ENCODE results near the gene TRIM23. TPM values are rescaled to one million over a fixed set of nuclear protein-coding genes. Genes with fewer than 3 reads are reported as not detected.

The TRIM23 gene
- total and polyA plus RNA-seq, 2 of the 4 experiments (the other 2 are of a cell fraction) = 3.7 to 28.9 TPM

DNA sequence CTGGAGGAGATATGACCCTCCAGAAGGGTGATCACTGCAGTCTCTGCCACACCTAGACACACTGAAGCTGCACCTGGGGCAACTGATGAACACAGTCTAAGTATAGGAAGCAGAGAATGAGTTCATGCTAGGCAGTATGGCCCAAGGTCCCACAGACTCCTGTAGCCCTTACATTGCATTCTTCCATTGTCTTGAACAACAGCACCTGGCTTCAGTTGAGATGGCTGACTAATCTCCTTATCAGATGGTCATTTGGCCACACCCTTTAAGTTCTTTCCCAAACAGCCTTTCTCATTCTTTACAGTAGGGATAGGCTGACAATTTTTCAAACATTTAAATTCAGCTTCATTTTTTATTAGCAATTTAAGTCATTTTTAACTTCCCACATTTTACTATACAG, 84.3 kb downstream of the TRIM23 start:
- no peak overlapping the region for H3K4me3 ChIP-seq (ENCODE audit: insufficient read depth, low read depth, low read length)
- dilution Hi-C loops (cut with HindIII; ENCODE audit: low sequenced_read_pairs, unreplicated experiment) = no loop called here
- no peaks in the 10 kb centered on the region for H3K9me1 ChIP-seq (ENCODE audit: insufficient read depth, low read length)
- H2BK15ac ChIP-seq (ENCODE audit: low read depth, low read length) = no peak overlapping the region
- H3K4me1 ChIP-seq (ENCODE audit: control insufficient read depth, insufficient read depth, low read length) = no peaks in the 10 kb centered on the region
- ATAC-seq (ENCODE audit: low read depth) (no peak), DNase-seq (no peak)
- H3K14ac ChIP-seq (replicated peaks; ENCODE audit: low read depth, low read length) = no peak overlapping the region
- no TSS peak for BruUV-seq (replicated peaks)
- H3K79me1 ChIP-seq (ENCODE audit: low read depth in 1 of 2, low read length in 2 of 2) = no peaks in the 10 kb centered on the region
- H3K18ac ChIP-seq (ENCODE audit: low read depth, low read length) = no peak overlapping the region
- in situ Hi-C loops (cut with MboI; ENCODE audit: low sequenced_read_pairs) = no loop called here
- no peaks in the 10 kb centered on the region for H3K9me3 ChIP-seq (ENCODE audit: control insufficient read depth, insufficient read depth, low read length)
- no peak overlapping the region for H2AK9ac ChIP-seq (replicated peaks; ENCODE audit: low read depth, low read length, poor library complexity)
- no peak overlapping the region for H3K4ac ChIP-seq (ENCODE audit: low read depth, low read length)
- H3K36me3 ChIP-seq (ENCODE audit: control insufficient read depth, insufficient read depth, low read length) = peaks cover 3% of the 10 kb centered on the region; the same call in 1 of the 2 replicates
- ChIA-PET CTCF (no interaction called here), POLR2A (ENCODE audit: unreplicated experiment) (no interaction called here)
- H3K27me3 ChIP-seq (ENCODE audit: control insufficient read depth, insufficient read depth, low read length) = no peaks in the 10 kb centered on the region
- H2BK120ac ChIP-seq (ENCODE audit: low read depth, low read length) = no peak overlapping the region
- H3K27ac ChIP-seq (ENCODE audit: insufficient read depth, low read length) = no peak overlapping the region
- no peak overlapping the region for H4K5ac ChIP-seq (ENCODE audit: low read depth, low read length)
- no peak overlapping the region for H3K4me2 ChIP-seq (ENCODE audit: low read depth, low read length)
- no peak overlapping the region for H3K9ac ChIP-seq (ENCODE audit: low read depth, low read length)
- H2AK5ac ChIP-seq (ENCODE audit: low read depth, low read length) = no peak overlapping the region
- intact Hi-C loops (cut with micrococcal nuclease) = no loop called here
- no peak overlapping the region for H2BK20ac ChIP-seq (ENCODE audit: low read depth, low read length)
- no peaks in the 10 kb centered on the region for H4K20me1 ChIP-seq (ENCODE audit: insufficient read depth, low read length)
- TF ChIP-seq, protein P1, sequence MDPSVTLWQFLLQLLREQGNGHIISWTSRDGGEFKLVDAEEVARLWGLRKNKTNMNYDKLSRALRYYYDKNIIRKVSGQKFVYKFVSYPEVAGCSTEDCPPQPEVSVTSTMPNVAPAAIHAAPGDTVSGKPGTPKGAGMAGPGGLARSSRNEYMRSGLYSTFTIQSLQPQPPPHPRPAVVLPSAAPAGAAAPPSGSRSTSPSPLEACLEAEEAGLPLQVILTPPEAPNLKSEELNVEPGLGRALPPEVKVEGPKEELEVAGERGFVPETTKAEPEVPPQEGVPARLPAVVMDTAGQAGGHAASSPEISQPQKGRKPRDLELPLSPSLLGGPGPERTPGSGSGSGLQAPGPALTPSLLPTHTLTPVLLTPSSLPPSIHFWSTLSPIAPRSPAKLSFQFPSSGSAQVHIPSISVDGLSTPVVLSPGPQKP (IDR thresholded peaks at IDR 0.05; ENCODE audit: borderline replicate concordance, low read depth, low read length) = no peak
- TF ChIP-seq MAZ (IDR thresholded peaks at IDR 0.05; ENCODE audit: borderline replicate concordance, low read depth, low read length) (no peak), MAFK (IDR thresholded peaks at IDR 0.05; ENCODE audit: low read depth, low read length) (no peak)
- no peak overlapping the region for H2BK5ac ChIP-seq (ENCODE audit: low read depth, low read length, poor library complexity, severe bottlenecking)
- no peak overlapping the region for H4K91ac ChIP-seq (ENCODE audit: insufficient read depth, low read depth, low read length)
- H2AFZ ChIP-seq (replicated peaks; ENCODE audit: low read length, poor library complexity) = no peak overlapping the region
- H3K23ac ChIP-seq (ENCODE audit: low read depth, low read length) = no peak overlapping the region
- H4K8ac ChIP-seq (ENCODE audit: low read depth in 2 of 2, low read length in 2 of 2) = no peak overlapping the region
- no peak overlapping the region for H3K56ac ChIP-seq (ENCODE audit: extremely low read depth, insufficient read depth, low read length)

Small RNA genes within 50 kb of the gene (microRNA-seq; reads per million reads assigned to microRNA genes)
- gene RNU6-540P (ENCODE audit: insufficient read depth, insufficient read length) = not detected

Small RNA genes within 50 kb of the gene (small RNA-seq; reads per million reads assigned to genes)
- gene RNU6-540P = 0 reads per million in 5 experiments

Other genes starting within 250 kb of the TRIM23 start
- 160 and 173 TPM in 2 replicates for gene ADAMTS6, start 142.4 kb downstream of the TRIM23 start, total RNA-seq (2012; rRNA removed)
- 21.0 and 23.9 TPM in 2 replicates for gene ADAMTS6, start 142.4 kb downstream of the TRIM23 start, polyA plus RNA-seq (2012; rRNA removed)
- gene CENPK, start 61.2 kb downstream of the TRIM23 start, total RNA-seq (2012; rRNA removed) = 5.6 and 13.6 TPM in 2 replicates
- gene CENPK, start 61.2 kb downstream of the TRIM23 start, polyA plus RNA-seq (2012; rRNA removed) = 6.6 and 9.4 TPM in 2 replicates
- 17.9 and 30.8 TPM in 2 replicates for gene PPWD1, start 61.0 kb downstream of the TRIM23 start, total RNA-seq (2012; rRNA removed)
- 8.4 and 12.5 TPM in 2 replicates for gene PPWD1, start 61.0 kb downstream of the TRIM23 start, polyA plus RNA-seq (2012; rRNA removed)
- gene SHLD3, start 694 bp upstream of the TRIM23 start, total RNA-seq (2012; rRNA removed) = 2.5 and 3.9 TPM in 2 replicates
- gene SHLD3, start 694 bp upstream of the TRIM23 start, polyA plus RNA-seq (2012; rRNA removed) = 1.6 and 1.7 TPM in 2 replicates
- gene TRAPPC13, start 694 bp upstream of the TRIM23 start, total RNA-seq (2012; rRNA removed) = 17.2 and 26.7 TPM in 2 replicates
- 9.6 and 10.1 TPM in 2 replicates for gene TRAPPC13, start 694 bp upstream of the TRIM23 start, polyA plus RNA-seq (2012; rRNA removed)
- gene SGTB, start 97.8 kb upstream of the TRIM23 start, total RNA-seq (2012; rRNA removed) = 15.1 and 25.6 TPM in 2 replicates
- 5.9 and 7.5 TPM in 2 replicates for gene SGTB, start 97.8 kb upstream of the TRIM23 start, polyA plus RNA-seq (2012; rRNA removed)
- 37.1 and 50.3 TPM in 2 replicates for gene NLN, start 97.9 kb upstream of the TRIM23 start, total RNA-seq (2012; rRNA removed)
- gene NLN, start 97.9 kb upstream of the TRIM23 start, polyA plus RNA-seq (2012; rRNA removed) = 14.2 and 19.1 TPM in 2 replicates

Measured in IMR-90 (cell line).